NCI-H446 (cell line): ENCODE results near the gene ARF4.
A peak's percentile ranks its signal among the peaks of the same experiment; 100 is the strongest.
"Not testable (repeated sequence)": the region's sequence is repeated elsewhere in the genome, so short reads cannot be mapped to it uniquely, and the experiment has no call there.

ENCODE experiments used
- DNase-seq, 2 experiments: peaks; one replicate each; lab custom pipeline; 2025; lab: John Stamatoyannopoulos, UW

The ARF4 gene

DNA sequence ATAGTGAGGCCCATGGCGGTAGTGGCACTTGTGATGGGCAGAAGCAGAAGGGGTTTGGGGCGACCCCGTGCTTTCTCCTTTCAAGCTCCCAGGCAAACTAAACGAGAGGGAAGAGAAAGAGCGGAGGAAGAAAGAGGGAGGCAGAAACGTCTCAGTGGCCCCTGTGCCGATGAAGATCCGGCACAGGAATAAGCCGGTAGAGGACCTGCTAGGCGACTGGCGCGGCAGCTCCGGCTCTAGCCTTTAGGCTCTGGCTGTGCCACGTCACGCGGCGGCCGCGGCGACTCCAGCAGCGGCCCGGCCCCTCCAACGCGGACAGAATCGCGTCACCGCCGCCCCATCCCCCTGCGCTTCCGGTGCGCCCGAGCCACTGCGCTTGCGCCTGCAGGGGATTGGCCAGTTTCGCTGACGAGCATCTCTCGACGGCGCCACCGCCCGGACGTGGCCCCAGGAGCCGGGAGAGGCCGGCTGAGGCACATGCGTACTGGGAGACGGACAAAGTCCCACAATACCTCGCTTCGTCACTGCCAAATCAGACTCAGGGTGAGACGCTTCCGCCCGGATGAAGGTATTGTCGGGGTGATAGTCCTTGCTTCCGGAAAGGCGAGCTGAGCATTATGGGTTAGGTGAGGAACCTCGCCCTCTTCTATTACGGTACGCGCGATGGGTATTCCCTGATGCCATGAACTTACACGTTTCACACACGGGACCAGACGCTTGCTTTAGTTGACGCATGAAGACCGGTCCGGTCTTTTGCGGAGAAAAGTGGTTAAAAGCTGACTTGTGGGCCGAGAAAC is at the start of gene ARF4:
Gene ARF4 (minus strand): TSS at position 218 of the 797 bp plus-strand sequence. CDS start 204 bp downstream, at position 14.
- DNase-seq = peak; percentile 95 to 97

DNA sequence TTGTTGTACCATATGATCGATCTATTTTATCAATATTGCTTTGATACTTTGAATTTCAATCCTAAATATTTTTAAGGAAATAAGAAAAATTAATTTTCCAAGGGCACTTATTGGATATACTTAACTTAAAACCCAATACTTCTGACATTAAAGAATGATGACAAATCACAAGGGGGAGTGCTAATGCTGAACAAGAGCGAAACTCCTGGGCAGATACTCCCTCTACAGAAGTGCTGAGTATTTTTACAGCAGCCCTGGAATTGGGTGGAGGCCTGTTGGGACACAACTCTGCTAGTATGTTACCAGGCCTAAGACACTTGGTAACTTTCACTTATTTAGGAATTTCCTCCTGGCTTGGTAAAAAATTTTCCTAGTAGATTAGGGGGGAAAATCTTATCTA is 49.6 kb upstream of the ARF4 start:
- no peak for DNase-seq

- DNase-seq = no peak
These were observed 47.6 kb upstream of the ARF4 start for GRCh38 chr3:57644740-57645139.

GRCh38 chr3:57637391-57637790 is 40.2 kb upstream of the ARF4 start:
- no peak for DNase-seq

GRCh38 chr3:57634259-57634658 is 37.1 kb upstream of the ARF4 start:
- not testable (repeated sequence) for DNase-seq

- DNase-seq = peak in 1 of 2 experiments; percentile 72
These were observed 30.8 kb upstream of the ARF4 start for GRCh38 chr3:57627976-57628375.

GRCh38 chr3:57624801-57625200 is 27.7 kb upstream of the ARF4 start:
- no peak for DNase-seq

DNA sequence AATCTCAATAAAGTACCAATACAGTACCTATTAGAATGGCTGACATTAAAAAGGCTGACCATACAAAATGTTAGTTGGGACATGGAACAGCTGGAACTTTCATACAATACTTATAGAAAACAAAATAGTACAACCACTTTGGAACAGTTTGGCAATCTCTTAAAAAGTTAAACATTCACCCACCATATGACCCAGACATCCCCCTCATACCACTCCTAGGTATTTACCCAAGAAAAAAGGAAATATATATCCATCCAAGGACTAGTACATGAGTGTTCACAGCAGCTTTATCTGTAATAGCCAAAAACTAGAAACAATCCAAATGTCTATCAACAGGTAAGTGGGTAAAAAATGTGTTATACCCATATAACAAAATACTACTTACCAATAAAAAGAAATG is 25.2 kb upstream of the ARF4 start:
- no peak for DNase-seq

GRCh38 chr3:57617739-57618138 is 20.6 kb upstream of the ARF4 start:
- DNase-seq = no peak

- DNase-seq = no peak
These were observed 19.1 kb upstream of the ARF4 start for GRCh38 chr3:57616233-57616632.

- not testable (repeated sequence) for DNase-seq
These were observed 14.7 kb upstream of the ARF4 start for GRCh38 chr3:57611870-57612269.

- no peak for DNase-seq
These were observed 8.5 kb upstream of the ARF4 start for GRCh38 chr3:57605683-57606082.

GRCh38 chr3:57604971-57605370 is 7.8 kb upstream of the ARF4 start:
- no peak for DNase-seq

DNA sequence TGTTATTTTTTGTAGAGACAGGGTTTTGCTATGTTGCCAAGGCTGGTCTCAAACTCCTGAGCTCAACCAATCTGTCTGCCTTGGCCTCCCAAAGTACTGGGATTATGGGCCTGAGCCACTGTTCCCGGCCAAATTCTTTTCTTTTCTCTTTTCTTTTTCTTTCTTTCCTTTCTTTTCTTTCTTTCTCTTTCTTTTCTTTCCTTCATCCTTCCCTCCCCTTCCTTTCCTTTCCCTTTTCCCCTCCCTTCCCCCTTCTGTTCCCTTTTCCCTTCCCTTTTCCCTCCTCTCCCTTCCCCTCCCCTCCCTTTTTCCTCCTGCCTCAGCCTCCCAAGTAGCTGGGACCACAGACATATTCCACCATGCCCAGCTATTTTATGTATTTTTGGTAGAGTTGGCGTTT is 3.1 kb upstream of the ARF4 start:
- DNase-seq = no peak

DNA sequence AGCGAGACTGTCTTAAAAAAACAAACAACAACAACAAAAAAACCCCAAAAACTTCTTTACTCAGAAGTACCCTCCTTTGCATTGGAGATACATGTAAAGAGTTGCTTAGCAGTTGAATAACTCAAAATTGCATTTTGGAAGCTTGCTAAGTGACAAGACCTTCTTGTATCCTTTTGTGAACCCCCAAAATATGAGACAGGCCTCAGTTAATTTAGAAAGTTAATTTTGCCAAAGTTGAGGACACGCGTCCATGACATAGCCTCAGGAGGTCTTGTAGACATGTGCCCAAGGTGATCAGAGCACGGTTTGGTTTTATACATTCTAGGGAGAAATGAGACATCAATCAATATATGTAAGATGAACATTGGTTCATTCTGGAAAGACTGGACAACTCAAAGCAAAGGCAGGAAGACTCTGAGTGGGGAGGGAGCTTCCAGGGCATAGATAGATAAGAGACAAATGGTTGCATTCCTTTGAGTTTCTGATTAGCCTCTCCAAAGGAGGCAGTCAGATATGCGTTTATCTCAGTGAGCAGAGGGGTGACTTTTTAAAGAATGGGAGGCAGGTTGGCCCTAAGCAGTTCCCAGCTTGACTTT is 1.7 kb upstream of the ARF4 start:
- DNase-seq = no peak

- peak in 1 of 2 experiments; percentile 10 for DNase-seq
These were observed 533 bp downstream of the ARF4 start for GRCh38 chr3:57596495-57597126.

DNA sequence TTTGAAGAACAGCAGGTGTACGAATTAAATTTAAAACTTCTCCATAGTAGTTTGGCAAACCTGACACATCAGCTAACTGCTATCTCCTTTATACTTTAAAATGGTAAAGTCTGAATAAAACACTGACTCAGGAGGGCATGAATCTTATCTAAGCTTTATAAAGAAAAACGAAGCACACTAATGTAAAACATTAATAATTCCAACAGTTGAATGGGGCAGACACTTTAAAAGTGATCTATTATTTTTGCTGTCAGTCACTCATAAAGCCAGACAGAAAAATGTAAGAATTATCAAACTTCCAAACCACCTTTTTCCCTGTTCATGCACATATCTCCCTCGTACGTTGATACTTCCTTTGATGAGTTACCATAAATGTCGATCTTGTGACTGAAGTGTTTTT is 2.6 kb downstream of the ARF4 start:
- no peak for DNase-seq

DNA sequence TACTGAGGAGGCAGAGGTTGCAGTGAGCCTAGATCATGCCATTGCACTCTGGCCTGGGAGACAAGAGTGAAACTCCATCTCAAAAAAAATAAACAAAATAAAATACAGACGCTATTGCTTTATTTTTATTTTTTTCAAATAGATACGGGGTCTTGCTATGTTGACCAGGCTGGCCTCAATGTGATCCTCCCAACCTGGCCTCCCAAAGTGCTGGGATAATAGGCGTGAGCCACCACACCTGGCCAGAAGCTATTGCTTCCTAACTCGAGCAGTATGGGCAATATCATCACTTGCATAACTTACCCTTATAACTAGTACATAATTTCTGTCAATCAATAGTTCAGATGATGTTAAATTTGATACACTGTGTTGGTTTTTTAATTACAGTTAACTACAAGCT is 3.0 kb downstream of the ARF4 start:
- DNase-seq = no peak

GRCh38 chr3:57592306-57592705 is 4.8 kb downstream of the ARF4 start:
- no peak for DNase-seq

DNA sequence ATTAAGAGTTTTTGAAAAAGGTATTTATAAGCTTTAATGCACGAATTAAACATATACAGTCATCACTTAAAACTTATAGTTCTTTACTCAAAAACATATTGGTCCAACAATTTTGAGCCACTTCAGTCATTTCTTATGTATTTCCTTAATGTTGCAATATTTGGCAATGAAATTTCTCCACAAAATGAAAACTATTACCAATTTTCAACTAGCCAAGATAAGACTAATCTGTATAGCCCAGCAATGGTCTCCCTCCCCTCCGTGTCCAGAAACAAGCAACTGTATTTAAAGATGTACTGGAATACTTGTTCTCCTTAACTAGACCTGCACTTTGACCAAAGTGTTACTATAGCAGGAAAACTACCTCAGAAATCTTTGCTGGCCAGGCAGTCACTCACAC is 9.2 kb downstream of the ARF4 start:
- DNase-seq = no peak

- DNase-seq = no peak
These were observed 10.4 kb downstream of the ARF4 start for GRCh38 chr3:57586778-57587177.

DNA sequence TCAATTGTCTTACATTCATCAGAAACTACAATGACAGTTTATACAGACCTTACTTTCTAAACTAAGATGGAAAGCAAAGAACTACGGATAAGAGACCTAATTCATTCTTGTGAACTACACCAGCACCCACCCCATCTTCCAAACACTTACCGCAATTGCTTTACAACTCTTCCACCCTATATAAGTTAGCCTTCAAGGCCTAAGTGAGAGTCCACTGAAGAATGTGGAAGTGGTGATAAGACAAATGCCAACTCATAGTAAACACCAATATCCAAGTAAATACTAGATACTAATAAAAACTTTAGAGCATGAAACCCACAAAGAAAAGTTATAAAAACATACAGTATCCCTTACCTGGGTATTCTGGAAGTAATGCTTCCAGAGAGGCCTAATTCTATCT is 13.6 kb downstream of the ARF4 start:
- no peak for DNase-seq

- no peak for DNase-seq
These were observed 14.5 kb downstream of the ARF4 start for GRCh38 chr3:57582474-57583168.
